Psoas muscle (tissue), 8 donors: ENCODE data around the gene LRRC71. TPM values are rescaled to one million over a fixed set of nuclear protein-coding genes. Genes with fewer than 3 reads are reported as not detected.
A peak's percentile ranks its signal among the peaks of the same experiment; 100 is the strongest.

ENCODE experiments used
- ATAC-seq, 4 donors: fragments of 200-7000 bp; cut with Tn5 transposase; one replicate each; pipeline ENCODE4 v1.9.1; 2020; ENCODE audit warnings: moderate library complexity in 3 of 4, mild to moderate bottlenecking in 2 of 4
- DNase-seq, 2 donors: peaks; one replicate each; pipeline ENCODE4 v3.0.0-alpha.2; 2020
- H3K27ac ChIP-seq: fragments of 200-600 bp; one replicate; pipeline ENCODE4 v1.8.0; 2022
- H3K27me3 ChIP-seq, 3 donors: fragments of 200-600 bp in 1 of 3; one replicate each; pipeline versions ENCODE4 v1.6.1 to v1.8.0; 2013 to 2022; ENCODE audit warnings: low read length in 2 of 3, mild to moderate bottlenecking in 2 of 3, moderate library complexity in 1 of 3; ENCODE audit not compliant: insufficient read depth in 3 of 3
- H3K36me3 ChIP-seq, 2 donors: fragments of 200-600 bp in 1 of 2; one replicate each; pipeline versions ENCODE4 v1.6.1 to v1.8.0; 2013 to 2022; ENCODE audit warnings: low read depth in 1 of 2, mild to moderate bottlenecking in 1 of 2, moderate library complexity in 1 of 2; ENCODE audit not compliant: insufficient read depth in 1 of 2
- H3K4me1 ChIP-seq: fragments of 200-600 bp; one replicate; pipeline ENCODE4 v1.8.0; 2022
- H3K4me3 ChIP-seq: fragments of 200-600 bp; one replicate; pipeline ENCODE4 v1.8.0; 2022; ENCODE audit warnings: mild to moderate bottlenecking
- H3K9me3 ChIP-seq: fragments of 200-600 bp; one replicate; pipeline ENCODE4 v1.8.0; 2022
- CTCF ChIP-seq: fragments of 200-600 bp; IDR thresholded peaks from one replicate; pipeline ENCODE4 v1.8.0; 2022; ENCODE audit warnings: antibody characterized with exemption
- WGBS, 3 donors: extraction: QIAGEN DNeasy Blood & Tissue Kit; methylation state at CpG; one replicate each; pipeline versions ENCODE4 v1.1.6 to v1.1.7; 2013; 5-methylcytosine and 5-hydroxymethylcytosine counted together
- intact Hi-C, 2 donors: fragments of 100-400 bp; cut with DNase I; formaldehyde crosslinking; loops; one replicate each; pipeline versions ENCODE4 v1.11.0 to v1.14.2; 2022
- polyA plus RNA-seq, 3 donors: library from polyadenylated mRNA; stranded (reverse); fragments of 200-250 nt; gene quantifications; one replicate each; pipeline ENCODE4 v1.2.3, GENCODE V29; 2013
- total RNA-seq, 4 donors: library from RNA; stranded (reverse); fragmentation: NEBNext Ultra II Directional in 2 of 4; extraction: Animal tissue kit (Norgen Biotek cat#: 25700) in 2 of 4; gene quantifications; one replicate each; pipeline versions ENCODE4 v1.2.1 to v1.2.4, GENCODE V29; 2021 to 2023
- donor health status: healthy with polysubstance abuse.
- donor health status: DM: no; HTN: no; CAD: no; lungs with moderate emphysema.
- donor health status: Bipolar disorder and iron deficiency.
- donor health status: healthy.
- donor health status: DM: yes; HTN: yes; CAD: no.
- donor health status: DM: no; HTN: no; CAD: no.
- donor health status: DM: no; HTN: no; CAD: no.
- donor health status: DM: yes; HTN: yes; CAD: no.

The LRRC71 gene
- total and polyA plus RNA-seq, 7 donors: 0.03 TPM; not detected in 5

GRCh38 chr1:156909671-156910070 lies 10.8 kb upstream of the LRRC71 start:
- no peak for ATAC-seq
- H3K4me1 ChIP-seq: no peaks in the 10 kb centered on the region

GRCh38 chr1:156910309-156910782 lies 10.1 kb upstream of the LRRC71 start:
- H3K27me3 ChIP-seq: peaks cover 0 to 43% (median 0%) of the 10 kb centered on the region in 3 donors

More at GRCh38 chr1:156909671-156910070, 10.8 kb upstream of the LRRC71 start:
- Histone ChIP-seq H3K36me3 (peaks cover 0 to 12% of the 10 kb centered on the region in 2 donors), H3K9me3 (no peaks in the 10 kb centered on the region), H3K27ac (no peak overlapping the region), H3K4me3 (no peak overlapping the region), H3K27me3 (peaks cover 0 to 43% (median 0%) of the 10 kb centered on the region in 3 donors)
- DNase-seq: peak in 1 of 2 donors; percentile 41
- WGBS, 3 donors: 67 to 90% (median 90%) methylated on average over 5 of the region's 5 CpGs
- intact Hi-C loops: loop anchor here in 1 of 2 donors (10.0 kb wide), 1 partner anchor 165 kb away; no protein-coding TSS in a partner anchor
- TF ChIP-seq CTCF: no peak

DNA sequence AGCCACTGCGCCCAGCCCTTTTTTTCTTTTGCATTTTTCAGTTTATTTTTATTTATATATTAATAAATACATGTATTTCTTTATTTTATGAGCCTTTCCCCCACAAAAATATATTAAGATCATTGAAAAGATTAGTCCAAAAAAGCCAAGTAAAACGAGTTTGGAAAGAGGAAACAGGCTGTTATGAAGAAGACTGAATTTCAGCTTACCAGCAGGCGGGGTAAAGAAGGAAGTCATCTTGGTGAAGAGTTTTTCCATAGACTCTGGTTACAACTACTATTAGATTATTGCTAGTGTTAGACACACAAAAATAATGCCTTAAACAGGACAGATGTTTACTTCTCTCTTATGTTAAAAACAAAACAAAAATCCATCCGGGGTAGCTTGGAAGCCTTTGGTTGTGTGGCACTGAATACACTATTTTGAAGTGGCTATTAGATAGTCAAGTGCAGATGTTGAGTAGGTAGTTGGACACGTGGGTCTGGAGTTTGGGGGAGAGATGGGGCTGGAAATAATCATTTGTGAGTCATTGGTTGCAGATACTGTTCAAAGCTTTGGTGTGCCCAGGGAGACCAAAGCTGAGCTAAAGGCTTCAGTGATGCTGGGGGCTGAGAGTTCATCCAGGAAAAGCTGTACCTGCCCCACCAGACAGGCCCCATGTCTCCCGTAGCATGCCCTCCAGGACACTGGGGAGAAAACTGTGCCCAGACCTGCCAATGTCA lies 8.7 kb upstream of the LRRC71 start:
- H3K27ac ChIP-seq: no peak overlapping the region
- ATAC-seq (no peak), DNase-seq (no peak)
- no peaks in the 10 kb centered on the region for H3K9me3 ChIP-seq
- 75 to 77% (median 76%) methylated on average over 6 of the region's 6 CpGs for WGBS, 3 donors
- no peak for TF ChIP-seq CTCF
- H3K36me3 ChIP-seq: peaks cover 0 to 14% of the 10 kb centered on the region in 2 donors
- no peak overlapping the region for H3K4me3 ChIP-seq
- H3K27me3 ChIP-seq: peaks cover 0 to 43% (median 0%) of the 10 kb centered on the region in 3 donors
- intact Hi-C loops: loop anchor here in 1 of 2 donors (10.0 kb wide), 1 partner anchor 163 kb away; no protein-coding TSS in a partner anchor
- H3K4me1 ChIP-seq: no peaks in the 10 kb centered on the region

More at GRCh38 chr1:156910309-156910782, 10.1 kb upstream of the LRRC71 start:
- DNase-seq (peak in 1 of 2 donors; percentile 68), ATAC-seq (peak; percentile 24 to 71 (median 52))
- Histone ChIP-seq H3K27ac (no peak overlapping the region), H3K4me3 (no peak overlapping the region), H3K4me1 (no peaks in the 10 kb centered on the region), H3K9me3 (no peaks in the 10 kb centered on the region), H3K36me3 (peaks cover 0 to 15% of the 10 kb centered on the region in 2 donors)
- intact Hi-C loops: loop anchor here in 1 of 2 donors (10.0 kb wide), 1 partner anchor 164 kb away; no protein-coding TSS in a partner anchor
- peak; percentile 81 for TF ChIP-seq CTCF
- 31 to 34% (median 31%) methylated on average over 15 to 18 of the region's 18 CpGs for WGBS, 3 donors

GRCh38 chr1:156912310-156912709 lies 8.1 kb upstream of the LRRC71 start:
- H3K36me3 ChIP-seq: peaks cover 0 to 8% of the 10 kb centered on the region in 2 donors
- H3K27ac ChIP-seq: no peak overlapping the region
- H3K9me3 ChIP-seq: no peaks in the 10 kb centered on the region
- no peaks in the 10 kb centered on the region for H3K4me1 ChIP-seq
- DNase-seq (peak in 1 of 2 donors; percentile 19), ATAC-seq (no peak)
- peaks cover 0 to 39% (median 0%) of the 10 kb centered on the region in 3 donors for H3K27me3 ChIP-seq
- H3K4me3 ChIP-seq: no peak overlapping the region
- intact Hi-C loops: loop anchor here in 1 of 2 donors (10.0 kb wide), 1 partner anchor 162 kb away; no protein-coding TSS in a partner anchor
- 36 to 63% (median 55%) methylated on average over 2 of the region's 2 CpGs for WGBS, 3 donors
- no peak for TF ChIP-seq CTCF
